Ramos (cell line): ENCODE measurements around the gene CLASRP.

Experiments
- in situ Hi-C: fragments of 300-500 bp; cut with MboI; formaldehyde crosslinking; loops from one replicate; pipeline ENCODE4 v1.14.3; 2022; ENCODE audit warnings: low sequenced_read_pairs; ENCODE audit not compliant: unreplicated experiment

The CLASRP gene

DNA sequence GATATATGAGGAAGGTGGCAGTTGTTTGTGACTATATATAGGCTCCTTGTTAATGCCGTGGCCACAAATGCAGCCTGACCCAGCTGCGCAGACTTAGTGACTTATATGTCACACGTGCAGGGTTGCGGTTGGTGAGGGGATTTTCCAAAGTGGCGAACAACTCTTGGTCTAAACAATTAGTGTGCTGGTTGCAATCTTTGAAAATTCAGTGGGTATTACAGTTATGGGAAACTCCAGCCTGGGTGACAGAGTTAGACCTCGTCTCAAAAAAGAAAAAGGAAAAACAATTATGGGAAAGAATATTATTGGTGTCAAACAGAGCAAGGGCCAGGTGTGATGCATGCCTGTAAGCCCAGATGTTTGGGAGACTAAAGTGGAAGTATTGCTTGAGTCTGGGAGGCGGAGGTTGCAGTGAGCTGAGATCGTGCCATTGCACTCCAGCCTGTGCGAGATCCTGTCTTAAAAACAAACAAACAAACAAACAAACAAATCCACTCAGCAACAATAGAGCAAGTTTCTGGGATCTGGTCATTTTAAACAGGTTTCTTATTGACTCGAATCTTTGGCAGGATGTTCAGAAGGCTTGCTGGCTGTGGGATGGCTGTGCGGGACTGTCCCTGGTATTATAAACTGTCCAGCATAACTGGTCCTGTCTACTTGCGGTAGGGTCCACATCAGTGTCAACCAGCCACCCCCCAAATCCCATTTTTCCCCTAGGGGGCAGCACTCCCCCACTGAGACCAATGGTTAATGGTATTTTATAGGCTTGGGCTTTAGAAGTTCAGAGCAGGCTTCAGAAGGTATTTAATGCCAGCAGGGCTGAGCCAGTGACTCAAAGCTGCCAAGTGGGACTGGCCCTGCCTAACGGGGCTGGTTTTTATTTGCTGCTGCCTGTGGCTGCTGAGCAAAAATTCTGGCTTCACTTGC is 22.2 kb upstream of the CLASRP start:
- in situ Hi-C loops = no loop called here

DNA sequence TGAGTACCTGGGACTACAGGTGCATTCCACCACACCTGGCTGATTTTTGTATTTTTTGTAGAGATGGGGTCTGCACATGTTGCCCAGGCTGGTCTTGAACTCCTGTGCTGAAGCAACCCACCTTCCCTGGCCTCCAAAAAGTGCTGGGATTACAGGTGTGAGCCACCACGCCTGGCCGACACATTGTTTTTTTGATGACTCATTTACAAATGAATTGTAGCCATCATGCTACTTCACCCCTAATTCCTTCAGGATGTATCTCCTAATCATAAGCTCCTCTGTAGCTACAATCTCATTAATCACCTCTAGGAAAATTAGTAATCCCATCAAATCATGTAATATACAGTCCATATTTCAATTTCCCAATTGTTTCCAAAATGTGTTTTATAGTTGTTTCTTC is 19.7 kb upstream of the CLASRP start:
- in situ Hi-C loops = no loop called here

DNA sequence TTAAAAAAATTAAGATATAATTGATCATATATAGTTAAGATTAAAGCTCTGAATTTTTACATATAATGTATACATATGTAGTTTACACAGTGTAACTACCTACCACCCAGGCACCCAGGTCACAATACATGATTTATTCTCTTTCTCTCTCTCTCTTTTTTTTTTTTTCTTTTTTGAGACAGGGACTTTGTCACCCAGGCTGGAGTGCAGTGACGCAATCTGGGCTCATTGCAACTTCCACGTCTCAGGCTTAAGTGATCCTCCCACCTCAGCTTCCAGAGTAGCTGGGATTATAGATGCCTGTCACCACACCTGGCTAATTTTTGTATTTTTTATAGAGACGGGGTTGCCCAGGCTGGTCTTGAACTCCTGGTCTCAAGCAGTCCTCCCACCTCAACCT is 18.8 kb upstream of the CLASRP start:
- in situ Hi-C loops = no loop called here

DNA sequence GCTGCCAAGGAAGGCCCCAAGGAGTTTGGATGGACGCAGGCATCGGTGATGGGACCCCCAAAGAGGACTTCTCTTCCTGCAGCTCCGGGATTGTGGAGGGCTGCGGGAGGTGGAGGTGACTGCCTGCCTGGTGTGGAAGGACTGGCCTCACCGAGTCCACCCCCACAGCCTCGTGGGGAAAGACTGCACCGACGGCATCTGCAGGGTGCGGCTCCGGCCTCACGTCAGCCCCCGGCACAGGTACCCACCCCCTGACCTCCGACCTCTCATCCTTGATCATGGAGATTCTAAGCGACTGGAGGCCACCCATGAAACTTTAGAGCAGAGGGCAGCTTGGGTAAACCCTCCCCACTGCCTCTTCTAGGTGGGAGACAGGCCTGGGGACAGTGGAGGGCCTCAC is 16.9 kb upstream of the CLASRP start:
- in situ Hi-C loops = no loop called here

DNA sequence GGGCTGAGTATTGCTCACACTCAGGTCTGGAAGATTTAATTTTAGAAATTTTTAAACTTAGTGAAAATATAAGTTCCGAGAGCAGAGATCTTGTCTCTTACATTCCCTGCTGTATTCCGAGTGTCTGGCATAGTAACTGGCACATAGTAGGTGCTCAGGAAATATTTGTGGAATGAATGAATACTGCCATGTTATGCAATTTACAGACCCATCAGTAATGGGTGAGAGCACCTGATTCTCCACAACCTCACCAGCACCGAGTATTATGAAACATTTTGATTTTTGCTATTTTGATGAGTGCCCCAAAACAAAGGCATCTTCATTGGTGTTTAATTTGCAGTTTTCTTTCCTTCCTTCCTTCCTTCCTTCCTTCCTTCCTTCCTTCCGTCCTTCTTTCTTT is 15.8 kb upstream of the CLASRP start:
- in situ Hi-C loops = no loop called here

DNA sequence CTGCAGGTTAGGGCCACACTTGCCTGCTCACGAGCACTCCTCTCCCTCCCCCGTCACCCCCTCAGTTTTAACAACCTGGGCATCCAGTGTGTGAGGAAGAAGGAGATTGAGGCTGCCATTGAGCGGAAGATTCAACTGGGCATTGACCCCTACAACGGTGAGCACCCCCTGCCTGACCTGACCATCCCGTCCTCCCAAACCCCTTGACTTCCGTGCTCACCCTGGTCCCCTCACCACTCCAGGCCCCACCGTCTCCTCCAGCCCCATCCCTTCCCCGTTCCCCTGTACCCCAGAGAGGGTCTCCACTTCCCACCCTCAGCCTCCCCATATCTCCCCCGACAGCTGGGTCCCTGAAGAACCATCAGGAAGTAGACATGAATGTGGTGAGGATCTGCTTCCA is 13.6 kb upstream of the CLASRP start:
- in situ Hi-C loops = no loop called here

DNA sequence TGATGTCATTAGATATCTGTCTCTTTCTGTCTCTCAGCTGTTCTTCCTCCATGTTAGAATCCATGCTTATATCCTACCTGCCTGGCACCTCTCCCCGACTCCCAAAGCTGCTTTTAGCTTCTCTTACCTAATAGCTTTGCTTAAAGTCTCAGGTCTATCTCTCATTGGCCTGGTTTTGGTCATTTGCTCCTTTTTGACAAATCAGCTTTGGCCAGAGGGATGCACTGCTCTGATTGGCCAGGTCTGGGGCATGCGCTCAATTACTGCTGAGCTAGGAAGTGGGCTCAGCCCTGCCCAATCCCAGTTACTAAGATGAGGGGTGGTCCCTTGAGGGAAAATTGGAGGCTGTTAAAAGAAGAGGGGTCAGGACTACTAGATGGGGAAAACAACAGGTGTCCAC is 11.5 kb upstream of the CLASRP start:
- in situ Hi-C loops = no loop called here

DNA sequence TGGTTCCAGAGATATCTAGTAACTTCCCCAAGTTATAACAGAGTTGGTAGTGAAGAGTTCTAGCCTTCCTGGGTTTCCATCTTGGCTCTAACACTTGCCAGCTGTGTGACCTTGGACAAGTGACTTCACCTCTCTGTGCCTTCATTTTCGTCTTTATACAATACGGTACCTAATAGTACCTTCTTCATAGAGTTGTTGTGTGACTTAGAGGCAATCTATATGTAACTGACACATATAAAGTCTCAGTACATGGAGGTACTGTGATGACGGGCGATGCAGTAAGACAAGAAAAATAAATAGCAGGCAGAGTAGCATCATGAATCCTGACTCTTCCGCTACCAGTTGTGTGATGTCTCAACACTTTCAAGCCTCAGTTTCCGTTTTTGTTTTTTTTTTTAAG is 8.0 kb upstream of the CLASRP start:
- in situ Hi-C loops = no loop called here

DNA sequence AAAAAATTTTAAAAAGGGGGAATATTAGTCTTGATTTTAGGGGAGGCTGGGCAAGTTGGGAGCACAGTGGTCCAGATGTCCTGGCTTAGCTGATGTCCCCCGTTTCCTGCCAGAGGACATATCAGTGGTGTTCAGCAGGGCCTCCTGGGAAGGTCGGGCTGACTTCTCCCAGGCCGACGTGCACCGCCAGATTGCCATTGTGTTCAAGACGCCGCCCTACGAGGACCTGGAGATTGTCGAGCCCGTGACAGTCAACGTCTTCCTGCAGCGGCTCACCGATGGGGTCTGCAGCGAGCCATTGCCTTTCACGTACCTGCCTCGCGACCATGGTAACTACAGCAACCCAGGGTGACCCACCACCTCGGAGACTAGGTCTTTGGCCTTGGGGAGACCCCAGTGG is 6.4 kb upstream of the CLASRP start:
- in situ Hi-C loops = no loop called here

DNA sequence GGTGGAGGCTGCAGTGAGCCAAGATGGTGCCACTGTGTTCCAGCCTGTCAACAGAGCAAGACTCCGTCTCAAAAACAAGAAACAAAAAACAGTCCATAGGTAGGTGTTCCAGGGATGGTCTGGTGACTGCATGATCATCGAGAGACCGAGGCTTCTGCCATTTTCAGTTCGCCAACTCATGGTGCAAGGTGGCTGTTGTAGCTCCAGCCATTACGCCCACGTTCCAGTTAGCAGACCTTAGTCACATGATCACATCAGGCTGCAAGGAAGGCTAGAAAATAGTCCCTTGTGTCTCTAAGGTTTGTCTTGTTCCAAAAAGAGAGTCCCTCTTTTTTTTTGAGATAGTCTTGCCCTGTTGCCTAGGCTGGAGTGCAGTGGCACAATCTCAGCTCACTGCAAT is 3.1 kb upstream of the CLASRP start:
- in situ Hi-C loops = no loop called here

DNA sequence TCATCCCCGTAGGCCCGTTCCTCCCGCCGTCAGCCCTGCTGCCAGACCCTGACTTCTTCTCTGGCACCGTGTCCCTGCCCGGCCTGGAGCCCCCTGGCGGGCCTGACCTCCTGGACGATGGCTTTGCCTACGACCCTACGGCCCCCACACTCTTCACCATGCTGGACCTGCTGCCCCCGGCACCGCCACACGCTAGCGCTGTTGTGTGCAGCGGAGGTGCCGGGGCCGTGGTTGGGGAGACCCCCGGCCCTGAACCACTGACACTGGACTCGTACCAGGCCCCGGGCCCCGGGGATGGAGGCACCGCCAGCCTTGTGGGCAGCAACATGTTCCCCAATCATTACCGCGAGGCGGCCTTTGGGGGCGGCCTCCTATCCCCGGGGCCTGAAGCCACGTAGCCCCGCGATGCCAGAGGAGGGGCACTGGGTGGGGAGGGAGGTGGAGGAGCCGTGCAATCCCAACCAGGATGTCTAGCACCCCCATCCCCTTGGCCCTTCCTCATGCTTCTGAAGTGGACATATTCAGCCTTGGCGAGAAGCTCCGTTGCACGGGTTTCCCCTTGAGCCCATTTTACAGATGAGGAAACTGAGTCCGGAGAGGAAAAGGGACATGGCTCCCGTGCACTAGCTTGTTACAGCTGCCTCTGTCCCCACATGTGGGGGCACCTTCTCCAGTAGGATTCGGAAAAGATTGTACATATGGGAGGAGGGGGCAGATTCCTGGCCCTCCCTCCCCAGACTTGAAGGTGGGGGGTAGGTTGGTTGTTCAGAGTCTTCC is 1.3 kb upstream of the CLASRP start:
- in situ Hi-C loops = no loop called here

DNA sequence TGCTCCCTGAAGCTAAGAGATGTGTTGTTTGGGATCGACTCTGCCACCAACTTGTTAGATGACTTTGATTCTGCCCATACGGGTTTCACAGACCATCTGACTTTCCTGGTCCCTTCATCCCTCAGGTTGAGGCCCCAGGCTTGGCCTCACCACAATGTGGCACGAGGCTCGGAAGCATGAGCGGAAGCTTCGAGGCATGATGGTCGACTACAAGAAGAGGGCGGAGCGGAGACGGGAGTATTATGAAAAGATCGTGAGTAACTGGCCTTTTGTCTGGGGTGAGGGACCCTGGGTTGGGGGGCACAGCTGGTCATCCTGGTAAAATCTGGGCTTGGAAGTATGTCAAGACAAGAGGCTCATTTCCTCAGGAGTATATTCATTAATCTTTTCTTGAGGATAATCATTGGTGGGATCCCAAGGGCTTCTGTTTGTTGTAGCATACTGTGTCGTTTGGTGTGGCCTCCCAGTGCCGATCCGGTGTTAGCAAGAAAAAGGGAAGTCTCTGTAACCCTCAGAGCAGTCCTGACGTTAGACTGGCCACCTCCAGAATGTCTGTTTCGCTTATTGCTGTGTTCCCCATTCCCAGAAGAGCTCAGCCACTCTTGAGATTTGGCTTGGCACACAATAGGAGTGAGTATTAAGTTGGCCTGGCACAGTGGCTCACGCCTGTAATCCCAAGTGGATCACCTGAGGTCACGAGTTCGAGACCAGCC is 1.4 kb downstream of the CLASRP start:
- in situ Hi-C loops = no loop called here

DNA sequence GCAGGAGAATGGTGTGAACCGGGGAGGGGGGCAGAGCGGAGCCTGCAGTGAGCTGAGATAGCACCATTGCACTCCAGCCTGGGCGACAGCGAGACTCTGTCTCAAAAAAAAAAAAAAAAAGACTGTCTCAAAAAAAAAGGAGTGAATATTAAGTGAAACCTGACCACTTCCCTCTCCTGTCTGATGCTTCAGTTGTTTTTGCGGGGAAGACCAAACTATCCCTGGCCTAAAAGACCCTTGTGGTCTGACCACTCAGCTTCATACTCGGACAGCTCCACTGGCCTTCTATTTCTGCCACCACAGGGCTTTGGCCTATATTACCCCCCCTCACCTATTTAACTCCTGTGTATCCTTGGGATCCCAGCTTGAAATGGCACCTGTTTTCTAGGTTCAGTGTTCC is 2.3 kb downstream of the CLASRP start:
- in situ Hi-C loops = no loop called here

DNA sequence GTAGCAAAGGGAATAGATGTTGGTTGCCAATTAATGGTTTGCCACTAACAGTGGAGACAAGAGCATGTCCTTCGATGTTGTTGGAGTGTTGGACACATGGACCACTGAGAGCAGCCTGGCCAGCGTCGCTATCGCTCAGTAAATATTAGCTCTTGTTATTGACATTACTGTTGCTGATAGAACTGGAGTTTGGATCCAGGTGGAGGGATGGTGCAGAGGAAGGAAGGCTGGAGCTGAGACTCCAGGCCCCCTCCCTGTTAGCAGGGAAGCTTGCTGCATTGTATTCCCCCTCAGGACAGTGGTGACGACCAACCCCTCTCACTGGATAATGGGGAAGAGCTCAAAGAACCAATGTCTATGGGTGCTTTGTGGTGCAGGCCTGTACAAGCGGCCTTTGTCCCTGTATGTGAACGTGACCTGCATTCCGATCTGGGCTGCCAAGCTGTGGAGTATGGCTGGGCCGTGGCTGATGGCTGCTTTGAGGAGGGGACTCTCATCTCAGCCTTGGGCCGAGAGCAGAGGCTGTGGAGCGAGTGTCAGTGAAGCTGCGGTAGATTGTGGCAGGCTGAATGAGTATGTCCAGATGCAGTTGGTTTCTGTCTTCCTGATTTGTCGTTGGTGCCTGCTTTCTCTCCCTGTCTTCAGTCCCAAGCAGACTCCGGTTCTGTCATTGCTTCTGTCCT is 7.0 kb downstream of the CLASRP start:
- in situ Hi-C loops = no loop called here

DNA sequence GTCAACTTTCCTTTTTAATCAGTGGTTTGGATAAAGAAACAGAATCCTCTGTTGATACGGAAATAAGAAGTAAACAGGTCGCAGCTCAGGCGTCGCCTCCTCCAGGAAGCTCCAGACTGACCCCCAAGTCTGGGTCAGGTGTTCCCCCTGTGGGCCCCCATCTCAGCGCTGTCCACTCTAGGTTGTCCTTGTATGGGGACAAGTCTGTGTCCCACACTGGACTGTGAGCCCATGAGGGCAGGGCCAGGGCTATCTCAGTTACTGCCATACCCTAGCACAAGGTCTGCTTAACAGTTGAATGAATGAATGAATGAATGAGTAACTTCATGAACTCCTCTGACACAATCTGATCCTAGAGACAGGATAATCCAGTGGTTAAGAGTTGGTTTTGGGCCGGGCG is 7.5 kb downstream of the CLASRP start:
- in situ Hi-C loops = no loop called here

DNA sequence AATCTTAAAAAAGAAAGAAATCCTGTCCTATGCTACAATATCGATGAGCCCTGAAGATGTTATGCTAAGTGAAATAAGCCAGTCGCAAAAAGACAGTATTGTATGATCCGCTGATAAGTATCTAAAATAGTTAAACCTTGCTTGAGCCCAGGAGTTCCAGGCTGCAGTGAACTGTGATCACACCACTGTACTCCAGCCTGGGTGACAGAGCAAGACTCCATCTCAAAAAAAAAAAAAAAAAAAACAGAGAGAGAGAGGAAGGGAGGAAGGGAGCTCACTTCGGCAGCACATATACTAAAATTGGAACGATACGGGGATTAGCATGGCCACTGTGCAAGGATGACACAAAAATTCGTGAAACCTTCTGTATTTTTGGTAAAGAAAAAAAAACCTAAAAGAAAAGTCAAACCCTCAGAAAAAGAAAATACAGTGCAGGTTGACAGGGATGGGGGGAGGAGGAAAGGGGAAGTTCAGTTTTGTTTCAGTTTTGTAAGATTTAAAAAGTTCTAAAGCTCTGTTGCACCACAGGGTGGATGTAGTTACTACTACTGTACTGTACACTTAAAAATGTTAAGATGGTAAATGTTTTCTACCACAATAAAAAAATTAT is 8.4 kb downstream of the CLASRP start:
- in situ Hi-C loops = no loop called here

DNA sequence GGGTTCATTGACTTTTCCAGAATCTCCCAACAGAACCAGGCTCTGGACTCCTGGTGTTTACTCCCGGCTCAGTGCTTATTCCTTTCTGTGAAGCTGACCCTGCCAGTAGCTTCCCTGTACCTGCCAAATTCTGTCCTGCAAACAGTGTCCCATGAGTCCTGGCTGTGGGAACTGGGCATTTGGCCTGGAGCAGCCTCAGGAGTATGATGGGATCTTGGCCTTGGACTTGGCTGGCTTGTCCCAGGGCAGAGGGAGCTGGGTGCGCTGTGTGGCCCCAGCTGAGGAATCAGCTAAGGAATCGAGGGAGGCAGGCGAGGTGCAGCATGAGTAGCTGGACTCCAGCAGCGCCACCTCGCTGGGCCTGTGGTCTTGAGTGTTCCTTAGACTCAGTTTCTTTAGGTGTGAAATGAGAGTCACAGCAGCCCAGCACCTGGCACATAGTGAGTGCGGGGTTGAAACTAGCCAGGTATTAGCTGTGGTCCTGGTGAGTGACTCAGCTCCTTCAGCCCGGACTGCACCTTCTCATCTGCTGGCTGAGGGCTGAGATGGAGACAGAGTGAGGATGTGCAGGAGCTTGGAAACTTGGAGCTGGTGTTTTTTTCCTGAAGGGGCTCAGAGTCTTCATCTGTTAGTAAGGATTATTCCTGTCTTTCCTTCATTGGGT is 10.4 kb downstream of the CLASRP start:
- in situ Hi-C loops = no loop called here

DNA sequence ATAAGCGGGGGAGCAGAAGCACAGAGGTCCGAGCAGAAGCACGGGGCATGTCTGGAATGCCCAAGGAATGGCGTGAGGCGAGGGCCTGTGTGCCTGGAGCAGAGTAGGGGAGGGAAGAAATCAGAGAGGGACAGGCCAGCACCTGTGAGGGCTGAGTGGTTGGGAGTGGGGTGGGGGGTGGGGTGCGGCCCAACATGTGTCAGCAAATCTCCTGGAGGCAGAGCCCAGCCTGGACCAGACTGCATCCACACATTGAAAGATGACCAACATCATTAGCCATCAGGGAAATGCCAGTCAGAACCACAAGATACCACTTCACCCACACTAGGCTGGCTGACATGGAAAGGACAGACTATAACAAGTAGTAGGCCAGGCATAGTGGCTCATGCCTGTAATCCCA is 11.2 kb downstream of the CLASRP start:
- in situ Hi-C loops = loop anchor here (10.0 to 25.0 kb wide), 2 partner anchors 145 to 1288 kb away; partner anchors contain the start of genes APOE and SMG9

DNA sequence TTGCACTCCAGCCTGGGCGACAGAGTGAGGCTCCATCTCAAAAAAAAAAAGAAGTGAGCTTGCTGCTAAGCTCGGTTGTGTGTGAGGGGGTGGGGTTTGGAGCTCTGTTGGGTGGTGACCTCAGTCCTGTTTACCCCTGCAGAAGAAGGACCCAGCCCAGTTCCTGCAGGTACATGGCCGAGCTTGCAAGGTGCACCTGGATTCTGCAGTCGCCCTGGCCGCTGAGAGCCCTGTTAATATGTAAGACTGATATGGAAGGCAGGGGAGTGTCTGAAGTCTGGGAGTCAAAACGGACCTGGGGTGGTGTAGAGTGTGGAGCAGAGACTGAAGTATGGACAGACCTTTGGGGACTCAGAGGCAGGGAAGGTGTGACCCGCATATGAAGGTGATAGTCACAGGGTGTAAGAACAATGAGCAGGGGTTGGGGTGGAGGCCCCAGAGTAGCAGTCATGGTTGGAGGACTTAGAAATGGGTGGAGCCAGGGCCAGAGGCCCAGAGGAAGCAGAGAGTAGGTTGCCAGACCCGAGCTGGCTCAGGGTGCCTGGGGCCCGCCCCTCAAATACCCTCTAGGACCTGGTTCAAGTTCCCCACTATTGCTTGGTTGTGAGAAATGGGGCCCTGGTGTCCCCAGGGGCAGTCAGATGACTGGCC is 13.2 kb downstream of the CLASRP start:
- in situ Hi-C loops = loop anchor here (10.0 to 25.0 kb wide), 2 partner anchors 147 to 1290 kb away; partner anchors contain the start of genes APOE and SMG9
